ENCODE results near the gene SEMA3B. TPM values are rescaled to one million over a fixed set of nuclear protein-coding genes. Genes with fewer than 3 reads are reported as not detected.
A peak's percentile ranks its signal among the peaks of the same experiment; 100 is the strongest.

SEMA3B gene
- total and polyA plus RNA-seq, 2 of the 4 experiments (the other 2 are of a cell fraction): 4.3 to 29.3 TPM

GRCh38 chr3:50299929-50300680 is 31.2 kb downstream of the SEMA3B start:
- Histone ChIP-seq H3K4ac (ENCODE audit: low read depth, low read length) (peak overlapping the region; percentile 68), H3K23ac (ENCODE audit: low read depth, low read length) (peak overlapping the region; percentile 73), H3K9ac (ENCODE audit: low read depth, low read length) (peak overlapping the region; percentile 71), H3K79me1 (ENCODE audit: low read depth in 1 of 2, low read length in 2 of 2) (peaks cover 13 to 31% of the 10 kb centered on the region in 2 experiments), H4K8ac (ENCODE audit: low read depth in 2 of 2, low read length in 2 of 2) (peak overlapping the region; percentile 46 to 80; a peak in 3 of 4 replicates), H3K4me3 (ENCODE audit: insufficient read depth, low read depth, low read length) (peak overlapping the region; percentile 59), H2BK15ac (ENCODE audit: low read depth, low read length) (peak overlapping the region; percentile 18; the same call in 1 of the 3 replicates), H3K9me3 (ENCODE audit: control insufficient read depth, insufficient read depth, low read length) (no peaks in the 10 kb centered on the region), H2AK5ac (ENCODE audit: low read depth, low read length) (peak overlapping the region; percentile 59), H3K18ac (ENCODE audit: low read depth, low read length) (peak overlapping the region; percentile 33; the same call in 1 of the 2 replicates), H2AFZ (replicated peaks; ENCODE audit: low read length, poor library complexity) (peak overlapping the region; percentile 95), H3K27me3 (ENCODE audit: control insufficient read depth, insufficient read depth, low read length) (no peaks in the 10 kb centered on the region), H3K4me2 (ENCODE audit: low read depth, low read length) (peak overlapping the region; percentile 92), H3K4me1 (ENCODE audit: control insufficient read depth, insufficient read depth, low read length) (peaks cover 13% of the 10 kb centered on the region), H2AK9ac (replicated peaks; ENCODE audit: low read depth, low read length, poor library complexity) (peak overlapping the region; percentile 90), H2BK20ac (ENCODE audit: low read depth, low read length) (peak overlapping the region; percentile 15; the same call in 1 of the 2 replicates), H4K91ac (ENCODE audit: insufficient read depth, low read depth, low read length) (peak overlapping the region; percentile 30), H3K56ac (ENCODE audit: extremely low read depth, insufficient read depth, low read length) (peak overlapping the region; percentile 41), H4K20me1 (ENCODE audit: insufficient read depth, low read length) (no peaks in the 10 kb centered on the region), H3K9me1 (ENCODE audit: insufficient read depth, low read length) (peaks cover 21% of the 10 kb centered on the region), H3K36me3 (ENCODE audit: control insufficient read depth, insufficient read depth, low read length) (no peaks in the 10 kb centered on the region), H3K14ac (replicated peaks; ENCODE audit: low read depth, low read length) (peak overlapping the region; percentile 7), H4K5ac (ENCODE audit: low read depth, low read length) (peak overlapping the region; percentile 16; the same call in 1 of the 2 replicates), H3K27ac (ENCODE audit: insufficient read depth, low read length) (peak overlapping the region; percentile 63), H2BK5ac (ENCODE audit: low read depth, low read length, poor library complexity, severe bottlenecking) (peak overlapping the region; percentile 61), H2BK120ac (ENCODE audit: low read depth, low read length) (peak overlapping the region; percentile 7; the same call in 1 of the 2 replicates)
- POLR2A ChIA-PET (ENCODE audit: unreplicated experiment): no interaction called here
- in situ Hi-C loops (cut with MboI; ENCODE audit: low sequenced_read_pairs) (no loop called here), intact Hi-C loops (cut with micrococcal nuclease) (no loop called here), dilution Hi-C loops (cut with HindIII; ENCODE audit: low sequenced_read_pairs, unreplicated experiment) (no loop called here)
- no TSS peak for BruUV-seq (replicated peaks)
- no peak for ATAC-seq (ENCODE audit: low read depth)
- CTCF ChIA-PET: interaction anchor here (1.9 kb wide), 1 partner anchor 24 kb away, joined by 4 read pairs; no protein-coding TSS in a partner anchor
- 51% methylated on average over 6 of the region's 12 CpGs; no CpG with 5 or more reads in 1 of the 2 experiments for WGBS, 2 experiments (ENCODE audit: extremely low coverage in 2 of 2, insufficient read length in 1 of 2)
- DNase-seq: peak; percentile 57
- TF ChIP-seq MXI1 (IDR thresholded peaks at IDR 0.05; ENCODE audit: borderline replicate concordance, low read depth, low read length) (no peak), CEBPB (IDR thresholded peaks at IDR 0.05; ENCODE audit: low read depth, low read length) (peak; percentile 45; the same call in 1 of the 2 replicates)
